A673 (cell line): ENCODE data around the gene MOB3A.

Source experiments
- CTCF ChIP-seq: fragments of 300-800, 200-600 bp; sonication (generic); conservative IDR thresholded peaks from 2 replicates; pipeline ENCODE4 v1.5.1; 2017; ENCODE audit warnings: low read depth, mild to moderate bottlenecking, antibody characterized with exemption, low read length, moderate library complexity, mixed read lengths
- EZH2 ChIP-seq: fragments of 200-600 bp; sonication (generic); IDR thresholded peaks from 2 replicates; pipeline ENCODE4 v1.6.1; 2017; ENCODE audit warnings: borderline replicate concordance, low read depth, mild to moderate bottlenecking, mixed read lengths, antibody characterized with exemption, low read length; ENCODE audit not compliant: poor library complexity, severe bottlenecking

GRCh38 chr19:2054763-2055162 lies 41.4 kb downstream of the MOB3A start:
- TF ChIP-seq CTCF (no peak), EZH2 (no peak)
